GM12878 (cell line): ENCODE data around the gene SRRM2. TPM values are rescaled to one million over a fixed set of nuclear protein-coding genes. Genes with fewer than 3 reads are reported as not detected.

Experiments
- ATAC-seq: fragments of 200-7000 bp; cut with Tn5 transposase; 3 replicates; pipeline ENCODE4 v1.9.1; 2020; ENCODE audit warnings: mild to moderate bottlenecking, moderate library complexity
- BruUV-seq: library from RNA; stranded (reverse); fragments of 400-500 nt; replicated peaks from 2 replicates; lab custom pipeline; 2021; lab: Mats Ljungman, UMichigan
- CTCF ChIA-PET: fragments of 300-600 bp; sonication (Branson Sonifier 250); formaldehyde crosslinking; extraction: SDS; loops from one replicate; lab custom pipeline; 2021; ENCODE audit warnings: inconsistent platforms; lab: Yijun Ruan, JAX
- POLR2A ChIA-PET: fragments of 350-600 bp; formaldehyde crosslinking; extraction: SDS; loops from one replicate; lab custom pipeline; 2021; ENCODE audit warnings: inconsistent platforms; lab: Charles Lee
- RAD21 ChIA-PET: fragments of 300-600 bp; sonication (Branson Sonifier 250); formaldehyde crosslinking; loops from one replicate; lab custom pipeline; 2023; ENCODE audit warnings: antibody characterized with exemption; ENCODE audit not compliant: unreplicated experiment; lab: Charles Lee
- SMC1A ChIA-PET: fragments of 300-600 bp; sonication (Branson Sonifier 250); formaldehyde crosslinking; loops from one replicate; lab custom pipeline; 2023; ENCODE audit not compliant: unreplicated experiment, uncharacterized antibody; lab: Charles Lee
- DNase-seq: peaks from one replicate; pipeline ENCODE4 v3.0.0-alpha.2; 2011; ENCODE audit warnings: low read depth, low spot score
- FAIRE-seq: peaks from 3 replicates; lab custom pipeline; 2011; peaks lifted over from hg19 to GRCh38; lab: Jason Lieb, UNC
- H2AFZ ChIP-seq: 2 replicates; pipeline ENCODE4 v1.6.0; 2011; ENCODE audit warnings: low read depth, low read length, control low read depth; ENCODE audit not compliant: control insufficient read depth
- H3K27ac ChIP-seq: 2 replicates; pipeline ENCODE4 v1.5.1; 2011; ENCODE audit warnings: control low read depth; ENCODE audit not compliant: control insufficient read depth, insufficient read depth
- H3K27me3 ChIP-seq, 2 experiments: replicated peaks in 1 of 2; 2 replicates each; pipeline versions ENCODE4 v1.6.0 to v1.6.1; 2011; ENCODE audit warnings: low read length in 1 of 2; ENCODE audit not compliant: control insufficient read depth in 2 of 2, insufficient read depth in 2 of 2
- H3K36me3 ChIP-seq, 2 experiments: 2 replicates each; pipeline ENCODE4 v1.5.1; 2011; ENCODE audit warnings: low read length in 1 of 2; ENCODE audit not compliant: control insufficient read depth in 2 of 2, insufficient read depth in 2 of 2
- H3K4me1 ChIP-seq: 2 replicates; pipeline ENCODE4 v1.6.1; 2011; ENCODE audit warnings: mild to moderate bottlenecking, low read length, moderate library complexity, mixed read lengths; ENCODE audit not compliant: control insufficient read depth, insufficient read depth
- H3K4me2 ChIP-seq: 2 replicates; pipeline ENCODE4 v1.6.0; 2011; ENCODE audit warnings: control low read depth; ENCODE audit not compliant: control insufficient read depth, insufficient read depth
- H3K4me3 ChIP-seq: fragments of 200-600 bp; sonication (generic); 2 replicates; pipeline ENCODE4 v1.5.1; 2016
- H3K79me2 ChIP-seq: 2 replicates; pipeline ENCODE4 v1.6.0; 2011; ENCODE audit warnings: low read length; ENCODE audit not compliant: control insufficient read depth, insufficient read depth
- H3K9ac ChIP-seq: 2 replicates; pipeline ENCODE4 v1.8.0; 2011; ENCODE audit warnings: low read length, control low read depth, mixed read lengths; ENCODE audit not compliant: control insufficient read depth, insufficient read depth
- H3K9me3 ChIP-seq: replicated peaks from 3 replicates; pipeline ENCODE4 v1.5.1; 2011; ENCODE audit warnings: mild to moderate bottlenecking, low read length; ENCODE audit not compliant: control insufficient read depth, insufficient read depth
- H4K20me1 ChIP-seq: 2 replicates; pipeline ENCODE4 v1.6.0; 2011; ENCODE audit not compliant: control insufficient read depth, insufficient read depth
- KLF5 ChIP-seq: fragments of 450-650 bp; IDR thresholded peaks from 2 replicates; pipeline ENCODE4 v1.6.1; 2014; ENCODE audit warnings: mild to moderate bottlenecking; ENCODE audit not compliant: partially characterized antibody
- TCF3 ChIP-seq: IDR thresholded peaks from 2 replicates; pipeline ENCODE4 v1.6.1; 2012; ENCODE audit warnings: low read depth, mild to moderate bottlenecking, low read length, borderline replicate concordance; ENCODE audit not compliant: insufficient read depth
- WGBS: methylation state at CpG from one replicate; pipeline ENCODE4 v1.1.6; 2016; ENCODE audit warnings: low lambda C conversion rate; ENCODE audit not compliant: insufficient replicate concordance, insufficient coverage; ENCODE audit errors: missing lambda C conversion rate; 5-methylcytosine and 5-hydroxymethylcytosine counted together
- in situ Hi-C: fragments of 300-500 bp; cut with MboI; formaldehyde crosslinking; loops from 9 replicates; pipeline ENCODE4 v1.14.3; 2018; ENCODE audit warnings: mixed read lengths
- intact Hi-C: fragments of 100-400 bp; cut with micrococcal nuclease; formaldehyde crosslinking; loops from one replicate; pipeline ENCODE4 v1.14.2; 2022; ENCODE audit not compliant: unreplicated experiment
- polyA plus RNA-seq, 11 experiments: library from polyadenylated mRNA; depleted of rRNA in 4 of 11; unstranded in 6 of 11; stranded (reverse) in 5 of 11; fragments of >200 nt; fragmentation: Nextera tagmentation in 4 of 11; fragmentation: Illumina TruSeq in 1 of 11; extraction: Ambion mirVana in 4 of 11; extraction: Trizol in 1 of 11; gene quantifications; 1 replicate in 1 of 11; 2 replicates in 10 of 11; pipeline versions ENCODE4 v1.2.1 to v1.2.3, GENCODE V29; 2011 to 2016; ENCODE audit warnings: inconsistent platforms in 2 of 11, missing spikeins in 2 of 11, low read depth in 1 of 11
- total RNA-seq, 4 experiments: library from RNA; depleted of rRNA in 3 of 4; stranded (reverse); fragments of >200 nt in 3 of 4; fragmentation: Illumina TruSeq in 1 of 4; extraction: Trizol in 1 of 4; gene quantifications; 2 replicates each; pipeline versions ENCODE4 v1.2.1 to v1.2.3, GENCODE V29; 2013 to 2021
- TF ChIP-seq, protein P1 (sequence below): fragments of 450-650 bp; formaldehyde crosslinking; IDR thresholded peaks from 2 replicates; pipeline ENCODE4 v1.4.0; 2022; ENCODE audit warnings: mild to moderate bottlenecking, moderate library complexity
- TF ChIP-seq, protein P2 (sequence below): fragments of 450-650 bp; IDR thresholded peaks from 2 replicates; pipeline ENCODE4 v1.6.1; 2016; ENCODE audit warnings: mild to moderate bottlenecking

The SRRM2 gene
- total and polyA plus RNA-seq, 10 of the 15 experiments (the other 5 are each of a cell fraction or from before 2014, with no cell fraction given): 30.1 to 502 (median 196) TPM

DNA sequence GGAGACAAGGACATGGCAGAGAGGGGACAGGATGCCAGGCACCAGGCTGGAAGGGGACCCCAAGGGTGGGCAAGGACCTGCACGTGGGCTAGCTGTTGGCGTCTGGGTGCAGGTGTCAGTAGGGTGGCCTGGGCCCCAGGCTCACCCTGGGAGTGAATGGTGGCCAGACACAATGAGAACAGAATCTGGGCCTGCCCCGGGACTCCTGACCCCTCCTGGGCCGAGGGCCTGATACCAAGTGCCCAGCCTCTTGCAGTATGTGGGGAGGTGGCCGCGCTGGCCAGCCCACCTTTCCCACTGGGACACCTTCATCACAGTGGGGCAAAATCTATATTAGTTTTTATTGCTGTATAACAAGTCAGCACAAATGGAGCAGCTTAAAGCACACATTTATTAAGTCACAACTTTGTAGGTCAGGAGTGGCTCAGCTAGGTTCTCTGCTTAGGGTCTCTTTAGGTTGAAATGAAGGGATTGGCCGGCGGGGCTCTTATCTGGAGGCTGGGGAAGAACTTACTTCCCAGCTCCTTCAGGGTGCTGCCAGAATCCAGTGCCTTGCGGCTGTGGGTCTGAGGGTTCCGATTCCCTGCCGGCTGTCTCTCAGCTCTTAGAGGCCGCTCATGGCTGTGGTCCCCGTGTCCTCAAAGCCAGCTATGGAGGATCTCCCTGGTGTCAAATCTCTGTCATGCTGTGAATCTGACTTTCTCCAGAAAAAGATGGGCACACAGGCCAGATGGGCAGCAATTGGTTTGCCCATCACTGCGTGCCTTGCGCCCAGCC lies 31.3 kb downstream of the SRRM2 start:
- Histone ChIP-seq H3K9ac (no peak overlapping the region), H3K27me3 (peaks cover 2 to 7% of the 10 kb centered on the region in 2 experiments; a peak in 3 of 4 replicates), H3K27ac (no peak overlapping the region), H3K9me3 (no peaks in the 10 kb centered on the region), H3K36me3 (no peaks in the 10 kb centered on the region), H4K20me1 (no peaks in the 10 kb centered on the region), H2AFZ (no peak overlapping the region), H3K4me1 (no peaks in the 10 kb centered on the region), H3K4me3 (no peak overlapping the region), H3K4me2 (no peak overlapping the region), H3K79me2 (no peaks in the 10 kb centered on the region)
- 70% methylated on average over 15 of the region's 15 CpGs for WGBS
- FAIRE-seq (no peak), ATAC-seq (no peak), DNase-seq (no peak)
- in situ Hi-C loops: no loop called here
- TF ChIP-seq, protein P1, sequence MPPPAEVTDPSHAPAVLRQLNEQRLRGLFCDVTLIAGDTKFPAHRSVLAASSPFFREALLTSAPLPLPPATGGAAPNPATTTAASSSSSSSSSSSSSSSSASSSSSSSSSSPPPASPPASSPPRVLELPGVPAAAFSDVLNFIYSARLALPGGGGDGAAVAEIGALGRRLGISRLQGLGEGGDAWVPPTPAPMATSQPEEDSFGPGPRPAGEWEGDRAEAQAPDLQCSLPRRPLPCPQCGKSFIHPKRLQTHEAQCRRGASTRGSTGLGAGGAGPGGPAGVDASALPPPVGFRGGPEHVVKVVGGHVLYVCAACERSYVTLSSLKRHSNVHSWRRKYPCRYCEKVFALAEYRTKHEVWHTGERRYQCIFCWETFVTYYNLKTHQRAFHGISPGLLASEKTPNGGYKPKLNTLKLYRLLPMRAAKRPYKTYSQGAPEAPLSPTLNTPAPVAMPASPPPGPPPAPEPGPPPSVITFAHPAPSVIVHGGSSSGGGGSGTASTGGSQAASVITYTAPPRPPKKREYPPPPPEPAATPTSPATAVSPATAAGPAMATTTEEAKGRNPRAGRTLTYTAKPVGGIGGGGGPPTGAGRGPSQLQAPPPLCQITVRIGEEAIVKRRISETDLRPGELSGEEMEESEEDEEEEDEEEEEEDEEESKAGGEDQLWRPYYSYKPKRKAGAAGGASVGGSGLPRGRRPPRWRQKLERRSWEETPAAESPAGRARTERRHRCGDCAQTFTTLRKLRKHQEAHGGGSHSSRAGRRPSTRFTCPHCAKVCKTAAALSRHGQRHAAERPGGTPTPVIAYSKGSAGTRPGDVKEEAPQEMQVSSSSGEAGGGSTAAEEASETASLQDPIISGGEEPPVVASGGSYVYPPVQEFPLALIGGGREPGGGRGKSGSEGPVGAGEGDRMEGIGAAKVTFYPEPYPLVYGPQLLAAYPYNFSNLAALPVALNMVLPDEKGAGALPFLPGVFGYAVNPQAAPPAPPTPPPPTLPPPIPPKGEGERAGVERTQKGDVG (CRISPR knock-in tag): no peak
- TF ChIP-seq, protein P2, sequence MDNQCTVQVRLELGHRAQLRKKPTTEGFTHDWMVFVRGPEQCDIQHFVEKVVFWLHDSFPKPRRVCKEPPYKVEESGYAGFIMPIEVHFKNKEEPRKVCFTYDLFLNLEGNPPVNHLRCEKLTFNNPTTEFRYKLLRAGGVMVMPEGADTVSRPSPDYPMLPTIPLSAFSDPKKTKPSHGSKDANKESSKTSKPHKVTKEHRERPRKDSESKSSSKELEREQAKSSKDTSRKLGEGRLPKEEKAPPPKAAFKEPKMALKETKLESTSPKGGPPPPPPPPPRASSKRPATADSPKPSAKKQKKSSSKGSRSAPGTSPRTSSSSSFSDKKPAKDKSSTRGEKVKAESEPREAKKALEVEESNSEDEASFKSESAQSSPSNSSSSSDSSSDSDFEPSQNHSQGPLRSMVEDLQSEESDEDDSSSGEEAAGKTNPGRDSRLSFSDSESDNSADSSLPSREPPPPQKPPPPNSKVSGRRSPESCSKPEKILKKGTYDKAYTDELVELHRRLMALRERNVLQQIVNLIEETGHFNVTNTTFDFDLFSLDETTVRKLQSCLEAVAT: no peak
- no peak for TF ChIP-seq KLF5
- TF ChIP-seq TCF3: no peak
- ChIA-PET RAD21 (no interaction called here), SMC1A (no interaction called here), CTCF (no interaction called here), POLR2A (no interaction called here)
- intact Hi-C loops: no loop called here
- BruUV-seq: no TSS peak
